Erythroblast (primary cell): ENCODE measurements around the gene AGAP2.

Experiments
- GATA1 ChIP-seq: IDR thresholded peaks from 2 replicates; pipeline ENCODE4 v1.6.1; 2011; ENCODE audit warnings: low read depth, mild to moderate bottlenecking, control low read depth, low read length, moderate library complexity
- POLR2A ChIP-seq: IDR thresholded peaks from 2 replicates; pipeline ENCODE4 v1.6.1; 2011; ENCODE audit warnings: mild to moderate bottlenecking, low read length

DNA sequence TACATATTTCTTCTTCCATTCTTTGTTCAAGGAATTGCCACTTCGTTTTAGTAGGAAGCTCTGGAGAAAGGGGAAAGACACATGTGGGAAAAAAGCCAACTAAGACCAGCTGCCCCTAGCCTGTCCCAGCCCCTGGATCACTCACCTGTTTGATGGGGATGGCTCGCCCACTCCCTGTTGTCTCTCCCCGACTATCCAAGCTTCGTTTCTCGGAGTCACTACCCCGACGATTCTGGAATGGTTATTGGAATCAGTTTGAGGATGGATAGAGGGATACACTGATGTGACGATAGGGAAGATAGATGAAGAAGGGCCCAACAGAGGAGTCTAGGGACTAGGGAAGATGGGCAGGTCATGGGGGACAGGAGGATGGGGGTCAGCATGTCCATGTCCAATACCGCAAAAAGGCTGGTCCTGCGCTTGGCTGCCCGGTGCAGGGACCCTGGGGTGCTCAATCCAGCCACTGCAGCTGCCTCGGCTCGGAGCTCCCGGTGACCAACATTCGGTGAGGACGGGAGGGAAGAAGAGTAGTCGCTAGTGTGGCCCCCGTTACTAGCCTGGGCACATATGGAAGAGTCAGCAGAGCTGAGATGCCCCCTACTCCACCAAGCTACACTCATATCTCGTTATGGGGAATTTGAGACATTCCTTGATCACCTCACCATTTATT is 7.0 kb downstream of the AGAP2 start:
- TF ChIP-seq POLR2A (no peak), GATA1 (no peak)
